ENCODE results near the gene TIMM44. TPM values are rescaled to one million over a fixed set of nuclear protein-coding genes. Genes with fewer than 3 reads are reported as not detected.

Gene TIMM44
- total RNA-seq, 4 donors from 2014 or later = 61.6 to 111 (median 98.5) TPM

- no peaks in the 10 kb centered on the region for H3K9me3 ChIP-seq
- no peaks in the 10 kb centered on the region for H3K27me3 ChIP-seq
- no peak overlapping the region for H3K4me3 ChIP-seq
- intact Hi-C loops (cut with DNase I) = no loop called here
- H3K36me3 ChIP-seq = peaks cover 44 to 100% (median 72%) of the 10 kb centered on the region in 4 donors
- no peak for TF ChIP-seq POLR2A (IDR thresholded peaks at IDR 0.05; ENCODE audit: low read depth)
- no peak for DNase-seq (ENCODE audit: extremely low spot score)
- 80% methylated on average over 23 of the region's 23 CpGs for WGBS
- peak overlapping the region in 3 of 4 donors; percentile 11 to 31 (median 15) for H3K27ac ChIP-seq (replicated peaks in 1 of 4)
- peaks cover 21 to 49% (median 35%) of the 10 kb centered on the region in 4 donors for H3K4me1 ChIP-seq
These were observed 43.1 kb upstream of the TIMM44 start for GRCh38 chr19:7986321-7987113.

- Histone ChIP-seq H3K4me3 (no peak overlapping the region), H3K27ac (replicated peaks in 1 of 4) (no peak overlapping the region), H3K27me3 (no peaks in the 10 kb centered on the region), H3K9me3 (no peaks in the 10 kb centered on the region), H3K4me1 (peaks cover 21 to 49% (median 35%) of the 10 kb centered on the region in 4 donors), H3K36me3 (peaks cover 39 to 100% (median 72%) of the 10 kb centered on the region in 4 donors)
- WGBS = 77% methylated on average over 7 of the region's 7 CpGs
- no peak for DNase-seq (ENCODE audit: extremely low spot score)
- intact Hi-C loops (cut with DNase I) = no loop called here
- TF ChIP-seq, protein P1, sequence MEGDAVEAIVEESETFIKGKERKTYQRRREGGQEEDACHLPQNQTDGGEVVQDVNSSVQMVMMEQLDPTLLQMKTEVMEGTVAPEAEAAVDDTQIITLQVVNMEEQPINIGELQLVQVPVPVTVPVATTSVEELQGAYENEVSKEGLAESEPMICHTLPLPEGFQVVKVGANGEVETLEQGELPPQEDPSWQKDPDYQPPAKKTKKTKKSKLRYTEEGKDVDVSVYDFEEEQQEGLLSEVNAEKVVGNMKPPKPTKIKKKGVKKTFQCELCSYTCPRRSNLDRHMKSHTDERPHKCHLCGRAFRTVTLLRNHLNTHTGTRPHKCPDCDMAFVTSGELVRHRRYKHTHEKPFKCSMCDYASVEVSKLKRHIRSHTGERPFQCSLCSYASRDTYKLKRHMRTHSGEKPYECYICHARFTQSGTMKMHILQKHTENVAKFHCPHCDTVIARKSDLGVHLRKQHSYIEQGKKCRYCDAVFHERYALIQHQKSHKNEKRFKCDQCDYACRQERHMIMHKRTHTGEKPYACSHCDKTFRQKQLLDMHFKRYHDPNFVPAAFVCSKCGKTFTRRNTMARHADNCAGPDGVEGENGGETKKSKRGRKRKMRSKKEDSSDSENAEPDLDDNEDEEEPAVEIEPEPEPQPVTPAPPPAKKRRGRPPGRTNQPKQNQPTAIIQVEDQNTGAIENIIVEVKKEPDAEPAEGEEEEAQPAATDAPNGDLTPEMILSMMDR (IDR thresholded peaks at IDR 0.05) = no peak
- TF ChIP-seq POLR2AphosphoS5 (IDR thresholded peaks at IDR 0.05) (no peak), EP300 (IDR thresholded peaks at IDR 0.05) (no peak), POLR2A (IDR thresholded peaks at IDR 0.05; ENCODE audit: low read depth) (no peak)
These were observed 42.0 kb upstream of the TIMM44 start for GRCh38 chr19:7985481-7985911.

- DNase-seq (ENCODE audit: extremely low spot score) = no peak
- Histone ChIP-seq H3K27ac (replicated peaks in 1 of 4) (no peak overlapping the region), H3K4me3 (no peak overlapping the region), H3K36me3 (peaks cover 41 to 100% (median 72%) of the 10 kb centered on the region in 4 donors), H3K27me3 (no peaks in the 10 kb centered on the region), H3K9me3 (no peaks in the 10 kb centered on the region), H3K4me1 (peaks cover 21 to 49% (median 35%) of the 10 kb centered on the region in 4 donors)
- intact Hi-C loops (cut with DNase I) = no loop called here
- TF ChIP-seq POLR2AphosphoS5 (IDR thresholded peaks at IDR 0.05) = no peak
- TF ChIP-seq EP300 (IDR thresholded peaks at IDR 0.05) = no peak
- TF ChIP-seq POLR2A (IDR thresholded peaks at IDR 0.05; ENCODE audit: low read depth) = no peak
- TF ChIP-seq, protein P1 (IDR thresholded peaks at IDR 0.05) = no peak
- WGBS = 93% methylated on average over 14 of the region's 14 CpGs
These were observed 40.8 kb upstream of the TIMM44 start for GRCh38 chr19:7983995-7984837.

DNA sequence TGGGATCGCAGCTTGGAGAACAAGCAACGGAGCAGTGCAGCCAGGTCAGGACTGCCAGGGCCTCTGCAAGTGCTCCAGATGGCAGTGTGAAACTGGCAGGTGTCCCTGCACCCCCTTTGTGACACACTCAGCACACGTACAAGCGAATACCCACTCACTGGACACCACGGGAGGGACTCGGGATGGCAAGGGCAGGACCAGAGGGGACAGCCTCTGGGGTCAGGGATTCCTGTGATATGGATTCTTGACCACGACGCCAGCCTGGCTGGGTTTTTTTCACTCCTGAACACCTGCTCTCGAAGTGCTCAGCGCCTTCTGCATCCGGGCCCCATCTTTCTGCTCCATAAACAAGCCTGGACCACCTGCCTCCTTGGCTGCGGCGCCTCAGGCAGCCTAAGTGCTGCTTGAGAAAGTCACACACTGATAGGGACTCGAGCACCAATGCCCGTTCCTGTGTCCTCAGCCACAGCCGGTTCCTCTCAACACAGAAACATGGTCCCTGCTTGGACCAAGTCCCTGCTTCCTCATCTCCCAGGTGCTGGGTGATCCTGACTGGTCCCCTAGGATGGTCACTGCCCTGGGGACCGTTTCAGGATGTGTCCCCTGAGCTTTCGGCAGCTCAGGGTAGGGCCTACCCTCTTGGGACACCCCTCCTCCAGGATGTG lies 40.0 kb upstream of the TIMM44 start:
- intact Hi-C loops (cut with DNase I) = no loop called here
- Histone ChIP-seq H3K4me1 (peaks cover 29 to 49% (median 39%) of the 10 kb centered on the region in 4 donors), H3K4me3 (no peak overlapping the region), H3K36me3 (peaks cover 38 to 100% (median 72%) of the 10 kb centered on the region in 4 donors), H3K9me3 (no peaks in the 10 kb centered on the region), H3K27me3 (no peaks in the 10 kb centered on the region), H3K27ac (replicated peaks in 1 of 4) (peak overlapping the region in 1 of 4 donors; percentile 12)
- TF ChIP-seq, protein P1 (IDR thresholded peaks at IDR 0.05) = no peak
- TF ChIP-seq POLR2A (IDR thresholded peaks at IDR 0.05; ENCODE audit: low read depth) (no peak), POLR2AphosphoS5 (IDR thresholded peaks at IDR 0.05) (no peak), EP300 (IDR thresholded peaks at IDR 0.05) (no peak)
- WGBS = 90% methylated on average over 18 of the region's 18 CpGs
- DNase-seq (ENCODE audit: extremely low spot score) = no peak

Data from esophagus muscularis mucosa (tissue), 4 donors.